ENCODE data around the gene HYPK.

DNA sequence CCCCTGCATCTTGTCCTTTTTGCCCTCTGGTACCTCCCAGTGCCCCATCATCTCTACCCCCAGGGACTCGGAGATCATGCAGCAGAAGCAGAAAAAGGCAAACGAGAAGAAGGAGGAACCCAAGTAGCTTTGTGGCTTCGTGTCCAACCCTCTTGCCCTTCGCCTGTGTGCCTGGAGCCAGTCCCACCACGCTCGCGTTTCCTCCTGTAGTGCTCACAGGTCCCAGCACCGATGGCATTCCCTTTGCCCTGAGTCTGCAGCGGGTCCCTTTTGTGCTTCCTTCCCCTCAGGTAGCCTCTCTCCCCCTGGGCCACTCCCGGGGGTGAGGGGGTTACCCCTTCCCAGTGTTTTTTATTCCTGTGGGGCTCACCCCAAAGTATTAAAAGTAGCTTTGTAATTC, 6.8 kb upstream of the HYPK start:
- TF ChIP-seq, protein P1, sequence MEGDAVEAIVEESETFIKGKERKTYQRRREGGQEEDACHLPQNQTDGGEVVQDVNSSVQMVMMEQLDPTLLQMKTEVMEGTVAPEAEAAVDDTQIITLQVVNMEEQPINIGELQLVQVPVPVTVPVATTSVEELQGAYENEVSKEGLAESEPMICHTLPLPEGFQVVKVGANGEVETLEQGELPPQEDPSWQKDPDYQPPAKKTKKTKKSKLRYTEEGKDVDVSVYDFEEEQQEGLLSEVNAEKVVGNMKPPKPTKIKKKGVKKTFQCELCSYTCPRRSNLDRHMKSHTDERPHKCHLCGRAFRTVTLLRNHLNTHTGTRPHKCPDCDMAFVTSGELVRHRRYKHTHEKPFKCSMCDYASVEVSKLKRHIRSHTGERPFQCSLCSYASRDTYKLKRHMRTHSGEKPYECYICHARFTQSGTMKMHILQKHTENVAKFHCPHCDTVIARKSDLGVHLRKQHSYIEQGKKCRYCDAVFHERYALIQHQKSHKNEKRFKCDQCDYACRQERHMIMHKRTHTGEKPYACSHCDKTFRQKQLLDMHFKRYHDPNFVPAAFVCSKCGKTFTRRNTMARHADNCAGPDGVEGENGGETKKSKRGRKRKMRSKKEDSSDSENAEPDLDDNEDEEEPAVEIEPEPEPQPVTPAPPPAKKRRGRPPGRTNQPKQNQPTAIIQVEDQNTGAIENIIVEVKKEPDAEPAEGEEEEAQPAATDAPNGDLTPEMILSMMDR (conservative IDR thresholded peaks at IDR 0.05; ENCODE audit: low read depth, low read length) = no peak
- TF ChIP-seq EZH2 (IDR thresholded peaks at IDR 0.05; ENCODE audit: low read length, unreplicated experiment) (no peak), EZH2phosphoT487 (IDR thresholded peaks at IDR 0.05; ENCODE audit: borderline replicate concordance, low read length) (no peak)
